ENCODE data around the gene MAGI3.
"Not testable (repeated sequence)": the region's sequence is repeated elsewhere in the genome, so short reads cannot be mapped to it uniquely, and the experiment has no call there.

MAGI3 gene

GRCh38 chr1:113717506-113717905, 327.2 kb downstream of the MAGI3 start:
- DNase-seq, result not testable (repeated sequence)

DNA sequence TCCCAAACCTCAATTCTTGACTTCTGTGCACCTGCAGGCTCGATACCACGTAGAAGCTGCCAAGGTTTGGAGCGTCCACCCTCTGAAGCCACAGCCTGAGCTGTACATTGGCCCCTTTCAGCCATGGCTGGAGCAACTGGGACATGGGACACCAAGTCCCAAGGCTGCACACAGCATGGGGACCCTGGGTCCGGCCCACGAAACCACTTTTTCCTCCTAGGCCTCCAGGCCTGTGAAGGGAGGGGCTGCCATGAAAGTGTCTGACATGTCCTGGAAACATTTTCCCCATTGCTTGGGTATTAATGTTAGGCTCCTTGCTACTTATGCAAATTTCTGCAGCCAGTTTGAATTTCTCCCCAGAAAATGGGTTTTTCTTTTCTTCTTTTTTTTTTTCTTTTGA, 328.3 kb downstream of the MAGI3 start:
- DNase-seq, result not testable (repeated sequence)

DNA sequence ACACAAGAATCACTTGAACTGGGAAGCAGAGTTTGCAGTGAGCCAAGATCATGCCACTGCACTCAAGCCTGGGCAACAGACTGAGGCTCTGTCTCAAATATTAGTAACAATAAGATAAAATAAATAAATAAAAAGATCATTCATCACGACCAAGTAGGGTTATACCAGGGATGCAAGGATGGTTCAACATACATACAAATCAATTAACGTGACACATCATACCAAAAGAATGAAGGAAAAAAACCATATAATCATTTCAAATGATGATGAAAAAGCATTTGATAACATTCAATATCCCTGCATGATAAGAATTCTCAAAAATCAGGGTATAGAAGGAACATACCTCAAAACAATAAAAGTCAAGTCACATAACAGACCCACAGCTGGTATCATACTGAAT, 330.7 kb downstream of the MAGI3 start:
- DNase-seq, result no peak

DNA sequence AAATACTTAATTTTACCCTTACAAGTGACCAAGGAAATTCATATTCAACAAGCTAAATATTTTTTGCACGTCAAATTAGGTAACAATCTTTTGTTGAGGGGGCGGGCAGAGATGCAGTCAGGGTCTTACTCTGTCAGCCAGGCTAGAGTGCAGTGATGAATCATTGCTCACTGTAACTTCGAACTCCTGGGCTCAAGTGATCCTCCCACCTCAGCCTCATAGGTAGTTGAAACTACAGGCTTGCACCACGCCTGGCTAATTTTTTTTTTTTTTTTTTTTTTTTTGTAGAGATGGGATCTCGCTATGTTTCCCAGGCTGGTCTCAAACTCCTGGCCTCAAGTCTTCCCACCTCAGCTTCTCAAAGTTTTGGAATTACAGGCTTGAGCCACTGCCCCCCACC, 342.5 kb downstream of the MAGI3 start:
- no peak for DNase-seq

GRCh38 chr1:113734357-113735055, 344.2 kb downstream of the MAGI3 start:
- no peak for DNase-seq
